Astrocyte (in vitro differentiated cells and primary cell): ENCODE measurements around the gene LAYN. TPM values are rescaled to one million over a fixed set of nuclear protein-coding genes. Genes with fewer than 3 reads are reported as not detected.

Experiments
- DNase-seq: peaks from one replicate; pipeline ENCODE4 v3.0.0-alpha.2; 2010; ENCODE audit warnings: low read depth
- FAIRE-seq: peaks from 2 replicates; lab custom pipeline; 2011; peaks lifted over from hg19 to GRCh38; lab: Jason Lieb, UNC
- H2AFZ ChIP-seq: 2 replicates; pipeline ENCODE4 v1.6.0; 2012; ENCODE audit warnings: low read depth, low read length, inconsistent platforms
- H3K27ac ChIP-seq: 2 replicates; pipeline ENCODE4 v1.5.1; 2011; ENCODE audit warnings: low read depth, low read length, inconsistent platforms
- H3K27me3 ChIP-seq: 2 replicates; pipeline ENCODE4 v1.6.0; 2011; ENCODE audit warnings: low read length, inconsistent platforms; ENCODE audit not compliant: insufficient read depth
- H3K36me3 ChIP-seq: 2 replicates; pipeline ENCODE4 v1.5.1; 2011; ENCODE audit warnings: low read length, inconsistent platforms; ENCODE audit not compliant: insufficient read depth
- H3K4me1 ChIP-seq: 2 replicates; pipeline ENCODE4 v1.5.1; 2011; ENCODE audit warnings: low read length, inconsistent platforms; ENCODE audit not compliant: insufficient read depth
- H3K4me2 ChIP-seq: 2 replicates; pipeline ENCODE4 v1.6.0; 2012; ENCODE audit warnings: low read length, inconsistent platforms
- H3K4me3 ChIP-seq: 2 replicates; pipeline ENCODE4 v1.5.1; 2011; ENCODE audit warnings: low read depth, mild to moderate bottlenecking, low read length, inconsistent platforms; ENCODE audit not compliant: insufficient read depth
- H3K79me2 ChIP-seq: 2 replicates; pipeline ENCODE4 v1.6.0; 2012; ENCODE audit warnings: mild to moderate bottlenecking, low read length, inconsistent platforms; ENCODE audit not compliant: insufficient read depth
- H3K9ac ChIP-seq: 2 replicates; pipeline ENCODE4 v1.6.0; 2012; ENCODE audit warnings: mild to moderate bottlenecking, low read length, inconsistent platforms
- H3K9me3 ChIP-seq: 2 replicates; pipeline ENCODE4 v1.5.1; 2012; ENCODE audit warnings: low read depth, mild to moderate bottlenecking, low read length, inconsistent platforms; ENCODE audit not compliant: insufficient read depth
- H4K20me1 ChIP-seq: 2 replicates; pipeline ENCODE4 v1.6.0; 2012; ENCODE audit warnings: low read length, inconsistent platforms; ENCODE audit not compliant: insufficient read depth
- H3K27ac Mint-ChIP-seq: one replicate; pipeline ENCODE4 v1.8.0; 2021; ENCODE audit warnings: mild to moderate bottlenecking, mixed read lengths; ENCODE audit not compliant: unreplicated experiment
- H3K27me3 Mint-ChIP-seq: one replicate; pipeline ENCODE4 v1.8.0; 2021; ENCODE audit warnings: low read depth, mixed read lengths; ENCODE audit not compliant: unreplicated experiment
- H3K36me3 Mint-ChIP-seq: one replicate; pipeline ENCODE4 v1.8.0; 2021; ENCODE audit warnings: low read depth, mixed read lengths; ENCODE audit not compliant: unreplicated experiment
- H3K4me1 Mint-ChIP-seq: one replicate; pipeline ENCODE4 v1.8.0; 2021; ENCODE audit warnings: low read depth, mixed read lengths; ENCODE audit not compliant: unreplicated experiment
- H3K4me3 Mint-ChIP-seq: one replicate; pipeline ENCODE4 v1.8.0; 2021; ENCODE audit warnings: mild to moderate bottlenecking, moderate library complexity, mixed read lengths; ENCODE audit not compliant: unreplicated experiment
- H3K9me3 Mint-ChIP-seq: one replicate; pipeline ENCODE4 v1.8.0; 2021; ENCODE audit warnings: mild to moderate bottlenecking, mixed read lengths; ENCODE audit not compliant: unreplicated experiment
- EZH2 ChIP-seq: IDR thresholded peaks from 2 replicates; pipeline ENCODE4 v1.6.1; 2012; ENCODE audit warnings: mild to moderate bottlenecking, low read length, inconsistent platforms; ENCODE audit not compliant: insufficient read depth
- total RNA-seq: library from RNA; stranded (reverse); gene quantifications from 2 replicates; pipeline ENCODE4 v1.2.1, GENCODE V29; 2021
- TF ChIP-seq, protein P1 (sequence below): IDR thresholded peaks from 2 replicates; pipeline ENCODE4 v1.5.1; 2011; ENCODE audit warnings: low read depth, mild to moderate bottlenecking, inconsistent platforms, low read length, moderate library complexity; ENCODE audit not compliant: insufficient read depth

The LAYN gene
- total RNA-seq, 1 donor from 2014 or later: 54.5 TPM

DNA sequence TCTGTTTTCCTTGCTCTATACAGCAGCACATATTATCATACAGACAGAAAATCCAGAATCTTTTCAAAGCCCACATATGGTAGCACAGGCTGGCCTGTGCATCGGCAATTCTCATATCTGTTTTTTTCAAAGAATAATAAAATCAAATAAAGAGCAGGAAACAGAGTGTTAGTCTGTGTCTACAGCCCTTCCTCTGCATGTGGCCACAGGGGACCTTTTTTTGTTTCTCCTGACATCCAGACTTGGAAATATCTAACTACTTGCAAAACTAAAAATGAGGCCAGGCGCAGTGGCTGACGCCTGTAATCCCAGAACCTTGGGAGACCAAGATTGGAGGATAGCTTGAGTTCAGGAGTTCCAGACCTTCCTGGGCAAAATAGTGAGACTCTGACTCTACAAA lies 20.3 kb downstream of the LAYN start:
- H3K4me3 ChIP-seq: no peak overlapping the region
- peaks cover 15% of the 10 kb centered on the region for H3K36me3 Mint-ChIP-seq
- peaks cover 51% of the 10 kb centered on the region for H3K4me1 ChIP-seq
- no peaks in the 10 kb centered on the region for H4K20me1 ChIP-seq
- no peak overlapping the region for H3K9ac ChIP-seq
- no peak for DNase-seq
- H3K9me3 ChIP-seq: peaks cover 3% of the 10 kb centered on the region
- H3K4me2 ChIP-seq: no peak overlapping the region
- H3K27me3 ChIP-seq: no peaks in the 10 kb centered on the region
- H3K4me3 Mint-ChIP-seq: no peak overlapping the region
- TF ChIP-seq, protein P1, sequence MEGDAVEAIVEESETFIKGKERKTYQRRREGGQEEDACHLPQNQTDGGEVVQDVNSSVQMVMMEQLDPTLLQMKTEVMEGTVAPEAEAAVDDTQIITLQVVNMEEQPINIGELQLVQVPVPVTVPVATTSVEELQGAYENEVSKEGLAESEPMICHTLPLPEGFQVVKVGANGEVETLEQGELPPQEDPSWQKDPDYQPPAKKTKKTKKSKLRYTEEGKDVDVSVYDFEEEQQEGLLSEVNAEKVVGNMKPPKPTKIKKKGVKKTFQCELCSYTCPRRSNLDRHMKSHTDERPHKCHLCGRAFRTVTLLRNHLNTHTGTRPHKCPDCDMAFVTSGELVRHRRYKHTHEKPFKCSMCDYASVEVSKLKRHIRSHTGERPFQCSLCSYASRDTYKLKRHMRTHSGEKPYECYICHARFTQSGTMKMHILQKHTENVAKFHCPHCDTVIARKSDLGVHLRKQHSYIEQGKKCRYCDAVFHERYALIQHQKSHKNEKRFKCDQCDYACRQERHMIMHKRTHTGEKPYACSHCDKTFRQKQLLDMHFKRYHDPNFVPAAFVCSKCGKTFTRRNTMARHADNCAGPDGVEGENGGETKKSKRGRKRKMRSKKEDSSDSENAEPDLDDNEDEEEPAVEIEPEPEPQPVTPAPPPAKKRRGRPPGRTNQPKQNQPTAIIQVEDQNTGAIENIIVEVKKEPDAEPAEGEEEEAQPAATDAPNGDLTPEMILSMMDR: no peak
- TF ChIP-seq EZH2: no peak
- no peaks in the 10 kb centered on the region for H3K79me2 ChIP-seq
- H3K36me3 ChIP-seq: peaks cover 19% of the 10 kb centered on the region
- H2AFZ ChIP-seq: no peak overlapping the region
- H3K4me1 Mint-ChIP-seq: peaks cover 30% of the 10 kb centered on the region
- peak; percentile 45 for FAIRE-seq
- no peak overlapping the region for H3K27ac Mint-ChIP-seq
- peak overlapping the region; percentile 76 for H3K27ac ChIP-seq
- H3K9me3 Mint-ChIP-seq: no peaks in the 10 kb centered on the region
- no peaks in the 10 kb centered on the region for H3K27me3 Mint-ChIP-seq

GRCh38 chr11:111561306-111561705 lies 20.8 kb downstream of the LAYN start:
- peak overlapping the region; percentile 55 for H3K9ac ChIP-seq
- H3K27me3 ChIP-seq: no peaks in the 10 kb centered on the region
- H3K36me3 ChIP-seq: peaks cover 14% of the 10 kb centered on the region
- Mint-ChIP-seq H3K4me1 (peaks cover 30% of the 10 kb centered on the region), H3K36me3 (peaks cover 15% of the 10 kb centered on the region), H3K27ac (peak overlapping the region; percentile 93), H3K4me3 (no peak overlapping the region), H3K9me3 (no peaks in the 10 kb centered on the region), H3K27me3 (no peaks in the 10 kb centered on the region)
- H3K9me3 ChIP-seq: peaks cover under 1% of the 10 kb centered on the region
- TF ChIP-seq, protein P1: no peak
- TF ChIP-seq EZH2: no peak
- peak overlapping the region; percentile 57 for H3K4me2 ChIP-seq
- H4K20me1 ChIP-seq: no peaks in the 10 kb centered on the region
- peaks cover 46% of the 10 kb centered on the region for H3K4me1 ChIP-seq
- DNase-seq (no peak), FAIRE-seq (no peak)
- no peak overlapping the region for H2AFZ ChIP-seq
- H3K27ac ChIP-seq: peak overlapping the region; percentile 76
- H3K79me2 ChIP-seq: no peaks in the 10 kb centered on the region
- H3K4me3 ChIP-seq: no peak overlapping the region

GRCh38 chr11:111561791-111562325 lies 21.3 kb downstream of the LAYN start:
- Histone ChIP-seq H2AFZ (no peak overlapping the region), H4K20me1 (no peaks in the 10 kb centered on the region), H3K9me3 (no peaks in the 10 kb centered on the region), H3K36me3 (peaks cover 14% of the 10 kb centered on the region), H3K4me3 (no peak overlapping the region), H3K4me2 (peak overlapping the region; percentile 57), H3K27ac (peak overlapping the region; percentile 76), H3K27me3 (no peaks in the 10 kb centered on the region), H3K9ac (peak overlapping the region; percentile 55), H3K4me1 (peaks cover 41% of the 10 kb centered on the region), H3K79me2 (no peaks in the 10 kb centered on the region)
- TF ChIP-seq, protein P1: no peak
- TF ChIP-seq EZH2: no peak
- Mint-ChIP-seq H3K27me3 (no peaks in the 10 kb centered on the region), H3K4me1 (peaks cover 27% of the 10 kb centered on the region), H3K4me3 (peak overlapping the region; percentile 34), H3K9me3 (no peaks in the 10 kb centered on the region), H3K27ac (peak overlapping the region; percentile 93), H3K36me3 (peaks cover 11% of the 10 kb centered on the region)
- DNase-seq (peak; percentile 86), FAIRE-seq (peak; percentile 85)
